Trophoblast cell (in vitro differentiated cells and primary cell): ENCODE data around the gene PRKD1.

Source experiments
- DNase-seq, 2 donors: peaks; one replicate each; pipeline ENCODE4 v3.0.0-alpha.2; 2016
- H2AFZ ChIP-seq: 2 replicates; pipeline ENCODE4 v1.6.1; 2013; ENCODE audit warnings: low read length, moderate library complexity, mild to moderate bottlenecking; ENCODE audit not compliant: insufficient read depth, poor library complexity
- H2AK5ac ChIP-seq: 2 replicates; pipeline ENCODE4 v1.6.1; 2013; ENCODE audit warnings: mild to moderate bottlenecking, low read length
- H2BK120ac ChIP-seq: 2 replicates; pipeline ENCODE4 v1.6.1; 2013; ENCODE audit warnings: low read length, mild to moderate bottlenecking, moderate library complexity; ENCODE audit not compliant: insufficient read depth, poor library complexity
- H2BK12ac ChIP-seq: 2 replicates; pipeline ENCODE4 v1.6.1; 2013; ENCODE audit warnings: mild to moderate bottlenecking, low read length, moderate library complexity
- H2BK5ac ChIP-seq: 2 replicates; pipeline ENCODE4 v1.6.1; 2013; ENCODE audit warnings: low read length, low read depth, moderate library complexity, mild to moderate bottlenecking; ENCODE audit not compliant: poor library complexity
- H3K14ac ChIP-seq: 2 replicates; pipeline ENCODE4 v1.6.1; 2013; ENCODE audit warnings: mild to moderate bottlenecking, low read length
- H3K18ac ChIP-seq: 2 replicates; pipeline ENCODE4 v1.6.1; 2013; ENCODE audit warnings: mild to moderate bottlenecking, low read length
- H3K23ac ChIP-seq: 2 replicates; pipeline ENCODE4 v1.6.1; 2013; ENCODE audit warnings: low read length
- H3K27ac ChIP-seq: 2 replicates; pipeline ENCODE4 v1.5.1; 2013; ENCODE audit warnings: low read depth, mild to moderate bottlenecking, inconsistent platforms, low read length, moderate library complexity
- H3K27me3 ChIP-seq: 2 replicates; pipeline ENCODE4 v1.6.1; 2013; ENCODE audit warnings: inconsistent platforms, mild to moderate bottlenecking, low read length, moderate library complexity; ENCODE audit not compliant: insufficient read depth
- H3K36me3 ChIP-seq, 2 experiments: 1 replicate in 1 of 2; 2 replicates in 1 of 2; pipeline ENCODE4 v1.6.1; 2013; ENCODE audit warnings: low read length in 2 of 2, mild to moderate bottlenecking in 2 of 2, moderate library complexity in 1 of 2; ENCODE audit not compliant: insufficient read depth in 2 of 2, control insufficient read depth in 1 of 2
- H3K4ac ChIP-seq: 2 replicates; pipeline ENCODE4 v1.6.1; 2013; ENCODE audit warnings: low read depth, mild to moderate bottlenecking, low read length, moderate library complexity
- H3K4me1 ChIP-seq, 2 experiments: 1 replicate in 1 of 2; 2 replicates in 1 of 2; pipeline ENCODE4 v1.6.1; 2013; ENCODE audit warnings: low read length in 2 of 2, mild to moderate bottlenecking in 2 of 2, moderate library complexity in 1 of 2; ENCODE audit not compliant: insufficient read depth in 2 of 2, control insufficient read depth in 1 of 2
- H3K4me2 ChIP-seq: 2 replicates; pipeline ENCODE4 v1.6.1; 2013; ENCODE audit warnings: inconsistent platforms, mild to moderate bottlenecking, low read length, moderate library complexity
- H3K4me3 ChIP-seq: 2 replicates; pipeline ENCODE4 v1.5.1; 2013; ENCODE audit warnings: mild to moderate bottlenecking, low read depth, low read length, inconsistent platforms
- H3K79me1 ChIP-seq: one replicate; pipeline ENCODE4 v1.6.1; 2013; ENCODE audit warnings: low read length
- H3K79me2 ChIP-seq: 2 replicates; pipeline ENCODE4 v1.6.1; 2013; ENCODE audit warnings: low read length, mild to moderate bottlenecking; ENCODE audit not compliant: control insufficient read depth, insufficient read depth, poor library complexity
- H3K9ac ChIP-seq: 2 replicates; pipeline ENCODE4 v1.6.1; 2013; ENCODE audit warnings: mild to moderate bottlenecking, low read length
- H3K9me3 ChIP-seq: 2 replicates; pipeline ENCODE4 v1.6.1; 2013; ENCODE audit warnings: low read depth, mild to moderate bottlenecking, control low read depth, inconsistent platforms, low read length; ENCODE audit not compliant: insufficient read depth
- H4K12ac ChIP-seq: 2 replicates; pipeline ENCODE4 v1.6.1; 2013; ENCODE audit warnings: low read depth, mild to moderate bottlenecking, low read length, moderate library complexity
- H4K8ac ChIP-seq: 2 replicates; pipeline ENCODE4 v1.6.1; 2013; ENCODE audit warnings: low read depth, mild to moderate bottlenecking, low read length, moderate library complexity
- H4K91ac ChIP-seq: one replicate; pipeline ENCODE4 v1.6.1; 2013; ENCODE audit warnings: low read depth, mild to moderate bottlenecking, low read length, moderate library complexity
- WGBS: extraction: QIAGEN DNeasy Blood & Tissue Kit; methylation state at CpG from one replicate; pipeline ENCODE4 v1.1.7; 2013; ENCODE audit warnings: missing lambda C conversion rate; ENCODE audit not compliant: insufficient read length, insufficient coverage; ENCODE audit errors: extremely low coverage; 5-methylcytosine and 5-hydroxymethylcytosine counted together

PRKD1 gene

DNA sequence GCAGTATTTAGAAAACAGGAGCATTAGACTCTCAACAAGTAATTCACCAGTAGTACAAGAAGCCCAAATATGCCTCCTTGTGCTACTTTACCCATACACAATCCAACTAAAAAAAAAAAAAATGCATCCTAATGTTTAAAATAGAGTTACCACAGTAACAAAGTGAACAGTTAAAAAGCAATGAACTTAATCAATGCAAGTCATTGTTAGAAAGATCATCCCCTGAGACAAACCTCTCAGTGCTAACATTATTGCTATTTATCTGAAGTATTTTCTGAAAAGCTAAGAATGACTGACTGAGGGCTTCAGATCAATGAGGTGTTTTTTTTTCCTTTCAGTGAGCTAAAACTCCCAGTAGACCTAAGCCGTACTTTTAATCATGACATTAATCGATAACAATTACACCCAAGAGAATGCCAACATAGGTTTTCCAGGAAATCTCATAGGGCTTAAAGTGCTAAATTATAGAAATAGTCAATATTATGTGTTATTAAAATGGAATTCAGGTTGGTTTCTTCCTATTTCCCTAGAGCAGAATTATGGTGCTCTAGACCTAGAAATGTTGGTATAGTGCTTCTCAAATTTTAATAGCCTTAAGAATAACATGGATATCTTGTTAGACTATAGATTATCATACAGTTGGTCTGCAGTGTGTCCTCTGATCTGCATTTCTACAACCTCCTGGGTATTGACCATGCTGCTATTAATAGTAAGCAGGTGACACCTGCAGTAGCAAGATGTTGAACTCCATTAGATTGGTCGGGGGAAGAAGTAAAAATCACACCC lies 123.0 kb downstream of the PRKD1 start:
- Histone ChIP-seq H2AFZ (no peak overlapping the region), H2AK5ac (no peak overlapping the region), H2BK120ac (no peak overlapping the region), H3K27ac (no peak overlapping the region), H2BK5ac (no peak overlapping the region), H3K9me3 (no peaks in the 10 kb centered on the region), H3K4me2 (no peak overlapping the region), H3K23ac (no peak overlapping the region), H3K4ac (no peak overlapping the region), H4K91ac (no peak overlapping the region), H3K79me2 (no peaks in the 10 kb centered on the region), H3K36me3 (no peaks in the 10 kb centered on the region), H4K12ac (no peak overlapping the region), H4K8ac (no peak overlapping the region), H3K4me3 (no peak overlapping the region), H3K9ac (no peak overlapping the region), H3K14ac (no peak overlapping the region), H3K4me1 (no peaks in the 10 kb centered on the region), H3K27me3 (no peaks in the 10 kb centered on the region), H3K79me1 (no peaks in the 10 kb centered on the region), H3K18ac (no peak overlapping the region), H2BK12ac (no peak overlapping the region)
- no peak for DNase-seq
- no CpG with 5 or more reads among the region's 3 CpGs for WGBS

DNA sequence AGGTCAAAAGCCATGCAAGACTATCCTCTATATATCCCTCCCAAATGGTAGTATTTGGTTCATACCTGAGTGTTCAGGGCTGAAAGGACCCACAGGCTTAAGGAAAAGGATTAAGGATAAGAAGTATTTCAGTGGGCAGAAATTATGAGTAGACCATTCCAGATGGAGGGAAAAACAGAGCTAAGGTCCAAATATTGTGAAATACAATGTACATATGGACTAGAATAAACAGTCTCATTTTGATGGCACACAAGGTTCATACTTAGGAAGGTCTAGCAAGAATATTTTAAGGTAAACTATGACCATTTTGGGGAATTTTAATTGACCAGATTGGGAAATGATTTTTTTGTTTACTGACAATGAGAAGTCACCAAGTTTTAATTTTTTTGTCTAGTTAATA lies 124.6 kb downstream of the PRKD1 start:
- Histone ChIP-seq H2BK120ac (no peak overlapping the region), H3K9me3 (no peaks in the 10 kb centered on the region), H3K18ac (no peak overlapping the region), H3K4ac (no peak overlapping the region), H3K27ac (no peak overlapping the region), H4K91ac (no peak overlapping the region), H4K8ac (no peak overlapping the region), H2AK5ac (no peak overlapping the region), H2BK5ac (no peak overlapping the region), H3K79me2 (no peaks in the 10 kb centered on the region), H3K23ac (no peak overlapping the region), H3K4me3 (no peak overlapping the region), H3K4me1 (no peaks in the 10 kb centered on the region), H2BK12ac (no peak overlapping the region), H3K14ac (no peak overlapping the region), H4K12ac (no peak overlapping the region), H3K27me3 (no peaks in the 10 kb centered on the region), H3K4me2 (no peak overlapping the region), H2AFZ (no peak overlapping the region), H3K9ac (no peak overlapping the region), H3K79me1 (no peaks in the 10 kb centered on the region), H3K36me3 (no peaks in the 10 kb centered on the region)
- DNase-seq, result no peak

DNA sequence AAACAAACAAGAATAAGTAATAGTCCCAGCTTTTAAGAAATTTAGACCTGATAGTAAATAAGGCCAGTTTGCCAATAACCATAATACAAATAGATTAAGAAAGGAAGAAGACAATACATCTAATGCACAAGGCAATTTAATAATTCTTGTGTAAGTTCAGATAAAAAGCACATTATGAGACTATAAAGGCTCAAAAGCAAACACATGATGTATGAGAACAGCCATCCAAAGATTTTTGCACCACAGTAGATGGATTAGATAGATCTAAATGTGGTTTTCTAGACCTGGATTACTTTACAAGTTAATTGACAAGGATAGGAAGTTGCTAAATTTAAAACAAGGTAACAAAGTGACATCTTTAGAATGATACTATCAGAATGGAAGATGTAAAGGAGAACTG lies 125.4 kb downstream of the PRKD1 start:
- no peaks in the 10 kb centered on the region for H3K36me3 ChIP-seq
- H3K4ac ChIP-seq, result no peak overlapping the region
- no peaks in the 10 kb centered on the region for H3K9me3 ChIP-seq
- H4K8ac ChIP-seq, result no peak overlapping the region
- H2AFZ ChIP-seq, result no peak overlapping the region
- H3K4me1 ChIP-seq, result no peaks in the 10 kb centered on the region
- no peak overlapping the region for H3K14ac ChIP-seq
- DNase-seq, result no peak
- no peak overlapping the region for H3K23ac ChIP-seq
- no peaks in the 10 kb centered on the region for H3K79me2 ChIP-seq
- H2BK5ac ChIP-seq, result no peak overlapping the region
- H3K9ac ChIP-seq, result no peak overlapping the region
- H4K12ac ChIP-seq, result no peak overlapping the region
- H4K91ac ChIP-seq, result no peak overlapping the region
- H3K27ac ChIP-seq, result no peak overlapping the region
- no peak overlapping the region for H2BK12ac ChIP-seq
- H3K4me2 ChIP-seq, result no peak overlapping the region
- no peaks in the 10 kb centered on the region for H3K79me1 ChIP-seq
- H2BK120ac ChIP-seq, result no peak overlapping the region
- no peak overlapping the region for H2AK5ac ChIP-seq
- no peaks in the 10 kb centered on the region for H3K27me3 ChIP-seq
- H3K18ac ChIP-seq, result no peak overlapping the region
- no peak overlapping the region for H3K4me3 ChIP-seq

DNA sequence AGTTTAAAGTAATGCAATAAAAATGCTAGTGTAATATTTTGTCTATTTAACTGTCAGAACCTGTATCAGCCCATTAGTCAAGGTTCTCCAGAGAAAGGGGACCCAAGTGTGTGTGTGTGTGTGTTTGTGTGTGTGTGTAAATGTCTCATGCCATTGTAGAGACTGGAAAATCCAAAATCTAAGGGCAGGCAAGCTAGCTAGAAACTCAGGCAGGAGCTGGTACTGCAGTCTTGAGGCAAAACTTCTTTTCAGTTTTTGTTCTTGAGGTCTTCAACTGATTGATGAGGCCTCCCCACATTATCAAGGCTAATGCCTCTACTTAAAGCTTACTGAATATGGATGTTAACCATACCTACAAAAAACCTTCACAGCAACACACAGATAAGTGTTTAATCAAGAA lies 126.7 kb downstream of the PRKD1 start:
- no peak overlapping the region for H3K9ac ChIP-seq
- H3K27ac ChIP-seq, result no peak overlapping the region
- H3K4me2 ChIP-seq, result no peak overlapping the region
- H4K8ac ChIP-seq, result no peak overlapping the region
- H3K18ac ChIP-seq, result no peak overlapping the region
- H3K36me3 ChIP-seq, result no peaks in the 10 kb centered on the region
- no peak overlapping the region for H2AK5ac ChIP-seq
- H3K79me1 ChIP-seq, result no peaks in the 10 kb centered on the region
- no peak overlapping the region for H3K14ac ChIP-seq
- H2BK120ac ChIP-seq, result no peak overlapping the region
- no peak for DNase-seq
- H2BK12ac ChIP-seq, result no peak overlapping the region
- no peak overlapping the region for H3K4ac ChIP-seq
- no peaks in the 10 kb centered on the region for H3K4me1 ChIP-seq
- H3K23ac ChIP-seq, result no peak overlapping the region
- no peaks in the 10 kb centered on the region for H3K27me3 ChIP-seq
- no peaks in the 10 kb centered on the region for H3K79me2 ChIP-seq
- H2BK5ac ChIP-seq, result no peak overlapping the region
- no peak overlapping the region for H4K91ac ChIP-seq
- H2AFZ ChIP-seq, result no peak overlapping the region
- H4K12ac ChIP-seq, result no peak overlapping the region
- H3K9me3 ChIP-seq, result no peaks in the 10 kb centered on the region
- H3K4me3 ChIP-seq, result no peak overlapping the region
